Astrocyte of the spinal cord (primary cell): ENCODE results near the gene VAV3.

Experiments
- DNase-seq: peaks from one replicate; pipeline ENCODE4 v3.0.0; 2011; ENCODE audit warnings: low read depth, low spot score
- H3K4me3 ChIP-seq: 2 replicates; pipeline ENCODE4 v1.5.1; 2011; ENCODE audit warnings: low read depth, mild to moderate bottlenecking, low read length, moderate library complexity
- CTCF ChIP-seq: IDR thresholded peaks from 2 replicates; pipeline ENCODE4 v1.5.1; 2012; ENCODE audit warnings: low read depth, mild to moderate bottlenecking, low read length, inconsistent platforms
- in situ Hi-C: cut with HindIII; loops from 2 replicates; pipeline ENCODE4 v1.10.0; 2017; ENCODE audit warnings: low sequenced_read_pairs

VAV3 gene

GRCh38 chr1:107526524-107527198, 438.3 kb downstream of the VAV3 start:
- no peak for TF ChIP-seq CTCF
- no peak for DNase-seq
- in situ Hi-C loops = no loop called here
- H3K4me3 ChIP-seq = no peak overlapping the region

GRCh38 chr1:107525961-107526360, 439.0 kb downstream of the VAV3 start:
- no peak for TF ChIP-seq CTCF
- H3K4me3 ChIP-seq = no peak overlapping the region
- no peak for DNase-seq
- in situ Hi-C loops = no loop called here

GRCh38 chr1:107525145-107525544, 439.8 kb downstream of the VAV3 start:
- DNase-seq = no peak
- TF ChIP-seq CTCF = no peak
- H3K4me3 ChIP-seq = no peak overlapping the region
- in situ Hi-C loops = no loop called here

- DNase-seq = no peak
- no peak overlapping the region for H3K4me3 ChIP-seq
- in situ Hi-C loops = no loop called here
- no peak for TF ChIP-seq CTCF
These were observed 440.7 kb downstream of the VAV3 start for GRCh38 chr1:107524301-107524700.

- H3K4me3 ChIP-seq = no peak overlapping the region
- TF ChIP-seq CTCF = no peak
- in situ Hi-C loops = no loop called here
- no peak for DNase-seq
These were observed 441.2 kb downstream of the VAV3 start for GRCh38 chr1:107523736-107524135.

GRCh38 chr1:107523061-107523460, 441.9 kb downstream of the VAV3 start:
- no peak for DNase-seq
- in situ Hi-C loops = no loop called here
- TF ChIP-seq CTCF = no peak
- no peak overlapping the region for H3K4me3 ChIP-seq
